IMR-90 (cell line): ENCODE data around the gene USP17L18.
"Not testable (repeated sequence)": the region's sequence is repeated elsewhere in the genome, so short reads cannot be mapped to it uniquely, and the experiment has no call there.

Experiments
- CEBPB ChIP-seq: IDR thresholded peaks from 2 replicates; pipeline ENCODE4 v1.6.1; 2012; ENCODE audit warnings: low read depth, low read length, improper control_type of control experiment
- CHD1 ChIP-seq: IDR thresholded peaks from 2 replicates; pipeline ENCODE4 v1.6.1; 2012; ENCODE audit warnings: low read depth, low read length, improper control_type of control experiment
- USF2 ChIP-seq: fragments of 150-350 bp; IDR thresholded peaks from 2 replicates; pipeline ENCODE4 v1.6.1; 2017; ENCODE audit warnings: mild to moderate bottlenecking, antibody characterized with exemption, low read length, low read depth
- TF ChIP-seq, protein P1 (sequence below): fragments of 150-350 bp; IDR thresholded peaks from 2 replicates; pipeline ENCODE4 v1.6.1; 2016; ENCODE audit warnings: low read depth, mild to moderate bottlenecking, low read length, moderate library complexity, borderline replicate concordance
- TF ChIP-seq, protein P2 (sequence below): conservative IDR thresholded peaks from 2 replicates; pipeline ENCODE4 v1.5.1; 2012; ENCODE audit warnings: mild to moderate bottlenecking, low read depth, low read length, improper control_type of control experiment

DNA sequence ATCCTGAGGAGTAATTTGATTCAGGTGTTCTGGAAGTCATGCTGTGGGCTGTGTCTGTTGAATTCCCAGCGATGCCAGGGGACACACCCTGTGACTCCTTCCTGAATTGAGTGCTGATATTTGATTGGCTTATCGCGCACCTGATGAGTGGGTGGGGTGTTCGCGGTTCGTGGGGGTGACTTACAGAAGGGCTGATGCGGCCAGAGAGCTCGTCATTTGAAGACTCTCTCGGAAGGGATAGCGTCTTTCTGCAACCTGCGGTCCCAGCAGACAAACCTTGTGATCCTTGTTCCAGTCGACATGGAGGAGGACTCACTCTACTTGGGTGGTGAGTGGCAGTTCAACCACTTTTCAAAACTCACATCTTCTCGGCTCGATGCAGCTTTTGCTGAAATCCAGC, 23.8 kb upstream of the USP17L18 start, which contains the start of gene USP17L13:
- TF ChIP-seq, protein P1, sequence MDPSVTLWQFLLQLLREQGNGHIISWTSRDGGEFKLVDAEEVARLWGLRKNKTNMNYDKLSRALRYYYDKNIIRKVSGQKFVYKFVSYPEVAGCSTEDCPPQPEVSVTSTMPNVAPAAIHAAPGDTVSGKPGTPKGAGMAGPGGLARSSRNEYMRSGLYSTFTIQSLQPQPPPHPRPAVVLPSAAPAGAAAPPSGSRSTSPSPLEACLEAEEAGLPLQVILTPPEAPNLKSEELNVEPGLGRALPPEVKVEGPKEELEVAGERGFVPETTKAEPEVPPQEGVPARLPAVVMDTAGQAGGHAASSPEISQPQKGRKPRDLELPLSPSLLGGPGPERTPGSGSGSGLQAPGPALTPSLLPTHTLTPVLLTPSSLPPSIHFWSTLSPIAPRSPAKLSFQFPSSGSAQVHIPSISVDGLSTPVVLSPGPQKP = not testable (repeated sequence)
- TF ChIP-seq, protein P2, sequence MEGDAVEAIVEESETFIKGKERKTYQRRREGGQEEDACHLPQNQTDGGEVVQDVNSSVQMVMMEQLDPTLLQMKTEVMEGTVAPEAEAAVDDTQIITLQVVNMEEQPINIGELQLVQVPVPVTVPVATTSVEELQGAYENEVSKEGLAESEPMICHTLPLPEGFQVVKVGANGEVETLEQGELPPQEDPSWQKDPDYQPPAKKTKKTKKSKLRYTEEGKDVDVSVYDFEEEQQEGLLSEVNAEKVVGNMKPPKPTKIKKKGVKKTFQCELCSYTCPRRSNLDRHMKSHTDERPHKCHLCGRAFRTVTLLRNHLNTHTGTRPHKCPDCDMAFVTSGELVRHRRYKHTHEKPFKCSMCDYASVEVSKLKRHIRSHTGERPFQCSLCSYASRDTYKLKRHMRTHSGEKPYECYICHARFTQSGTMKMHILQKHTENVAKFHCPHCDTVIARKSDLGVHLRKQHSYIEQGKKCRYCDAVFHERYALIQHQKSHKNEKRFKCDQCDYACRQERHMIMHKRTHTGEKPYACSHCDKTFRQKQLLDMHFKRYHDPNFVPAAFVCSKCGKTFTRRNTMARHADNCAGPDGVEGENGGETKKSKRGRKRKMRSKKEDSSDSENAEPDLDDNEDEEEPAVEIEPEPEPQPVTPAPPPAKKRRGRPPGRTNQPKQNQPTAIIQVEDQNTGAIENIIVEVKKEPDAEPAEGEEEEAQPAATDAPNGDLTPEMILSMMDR = not testable (repeated sequence)
- not testable (repeated sequence) for TF ChIP-seq USF2, CHD1, CEBPB
